ENCODE results near the gene ST7L.

- TF ChIP-seq CTCF (IDR thresholded peaks at IDR 0.05) (no peak), POLR2A (IDR thresholded peaks at IDR 0.05) (no peak)
These were observed 61.6 kb downstream of the ST7L start for GRCh38 chr1:112557385-112557784.
